Gastrocnemius medialis (tissue), 4 donors: ENCODE measurements around the gene SYT13. TPM values are rescaled to one million over a fixed set of nuclear protein-coding genes. Genes with fewer than 3 reads are reported as not detected.

ENCODE experiments used
- ATAC-seq, 2 donors: fragments of 150-250 bp; one replicate each; pipeline ENCODE4 v1.9.1; 2016
- DNase-seq, 2 donors: peaks; one replicate each; pipeline ENCODE4 v3.0.0-alpha.2; 2019
- H3K27ac ChIP-seq, 4 donors: fragments of 200-600 bp; sonication (generic); 1 replicate in 1 of 4; 2 replicates in 3 of 4; pipeline ENCODE4 v1.5.1; 2016 to 2018; ENCODE audit warnings: mild to moderate bottlenecking in 2 of 4, moderate library complexity in 1 of 4
- H3K27me3 ChIP-seq, 3 donors: fragments of 200-600 bp; sonication (generic) in 2 of 3; 1 replicate in 1 of 3; 2 replicates in 2 of 3; pipeline versions ENCODE4 v1.5.1 to v1.6.0; 2016 to 2019; ENCODE audit warnings: mild to moderate bottlenecking in 1 of 3, moderate library complexity in 1 of 3
- H3K36me3 ChIP-seq, 2 donors: fragments of 200-600 bp; sonication (generic) in 1 of 2; one replicate each; pipeline ENCODE4 v1.5.1; 2017 to 2018
- H3K4me1 ChIP-seq, 2 donors: fragments of 200-600 bp; sonication (generic) in 1 of 2; one replicate each; pipeline ENCODE4 v1.5.1; 2016 to 2017; ENCODE audit warnings: mild to moderate bottlenecking in 2 of 2
- H3K4me3 ChIP-seq, 4 donors: fragments of 200-600 bp; sonication (generic) in 3 of 4; 1 replicate in 1 of 4; 2 replicates in 3 of 4; pipeline ENCODE4 v1.5.1; 2016 to 2019; ENCODE audit warnings: mild to moderate bottlenecking in 2 of 4
- H3K9me3 ChIP-seq, 3 donors: fragments of 200-600 bp; sonication (generic) in 2 of 3; 1 replicate in 1 of 3; 2 replicates in 2 of 3; pipeline ENCODE4 v1.5.1; 2016 to 2019
- CTCF ChIP-seq, 5 experiments: fragments of 450-650 bp in 3 of 5; fragments of 200-600 bp in 2 of 5; sonication (generic) in 2 of 5; IDR thresholded peaks in 4 of 5; conservative IDR thresholded peaks in 1 of 5; 1 replicate in 4 of 5; 2 replicates in 1 of 5; pipeline ENCODE4 v1.5.1; 2016 to 2019; ENCODE audit warnings: antibody characterized with exemption in 5 of 5, mild to moderate bottlenecking in 3 of 5, moderate library complexity in 3 of 5
- POLR2A ChIP-seq, 2 donors: fragments of 450-650 bp; IDR thresholded peaks; one replicate each; pipeline ENCODE4 v1.6.1; 2017; ENCODE audit warnings: antibody characterized with exemption in 2 of 2, mild to moderate bottlenecking in 2 of 2, moderate library complexity in 2 of 2
- in situ Hi-C, 4 donors: fragments of 200-750 bp; cut with MboI; loops; one replicate each; pipeline versions ENCODE4 v1.15.0 to v1.8.0; 2017; ENCODE audit warnings: low sequenced_read_pairs in 4 of 4
- intact Hi-C: fragments of 100-400 bp; cut with DNase I; formaldehyde crosslinking; loops from one replicate; pipeline ENCODE4 v1.15.1; 2023; ENCODE audit warnings: low total_unique reads
- total RNA-seq, 4 donors: library from RNA; depleted of rRNA; stranded (reverse); fragments of >200 nt; gene quantifications; one replicate each; pipeline versions ENCODE4 v1.1.0 to v1.2.3, GENCODE V29; 2016

SYT13 gene
- total RNA-seq, 4 donors from 2014 or later, result 0.15 TPM; not detected in 3

- intact Hi-C loops, result no loop called here
- Histone ChIP-seq H3K4me3 (no peak overlapping the region), H3K9me3 (no peaks in the 10 kb centered on the region), H3K27me3 (peaks cover 42 to 60% (median 49%) of the 10 kb centered on the region in 3 donors), H3K36me3 (no peaks in the 10 kb centered on the region), H3K4me1 (no peaks in the 10 kb centered on the region), H3K27ac (no peak overlapping the region)
- DNase-seq (no peak), ATAC-seq (no peak)
- in situ Hi-C loops, result loop anchor here in 2 of 4 donors (25.0 kb wide), 1 partner anchor 350 kb away; no protein-coding TSS in a partner anchor
- no peak for TF ChIP-seq CTCF (IDR thresholded peaks at IDR 0.05 in 4 of 5, conservative IDR thresholded peaks at IDR 0.05 in 1 of 5)
Measured at GRCh38 chr11:45287316-45287903, 1.3 kb upstream of the SYT13 start.

- intact Hi-C loops, result no loop called here
Measured at GRCh38 chr11:45285250-45285828, 802 bp downstream of the SYT13 start.

GRCh38 chr11:45282081-45282480 is 4.1 kb downstream of the SYT13 start:
- in situ Hi-C loops, result loop anchor here in 2 of 4 donors (25.0 kb wide), 1 partner anchor 345 kb away; no protein-coding TSS in a partner anchor
- peaks cover 25 to 35% (median 25%) of the 10 kb centered on the region in 3 donors for H3K27me3 ChIP-seq
- H3K27ac ChIP-seq, result no peak overlapping the region
- intact Hi-C loops, result no loop called here
- no peak overlapping the region for H3K4me3 ChIP-seq
- TF ChIP-seq POLR2A (IDR thresholded peaks at IDR 0.05), result no peak
- no peak for TF ChIP-seq CTCF (IDR thresholded peaks at IDR 0.05 in 4 of 5, conservative IDR thresholded peaks at IDR 0.05 in 1 of 5)
- H3K4me1 ChIP-seq, result no peaks in the 10 kb centered on the region
- H3K36me3 ChIP-seq, result no peaks in the 10 kb centered on the region
- DNase-seq (no peak), ATAC-seq (no peak)
- no peaks in the 10 kb centered on the region for H3K9me3 ChIP-seq

More at GRCh38 chr11:45285250-45285828, 802 bp downstream of the SYT13 start:
- H3K27ac ChIP-seq, result no peak overlapping the region
- no peaks in the 10 kb centered on the region for H3K36me3 ChIP-seq
- no peak for ATAC-seq
- peaks cover 42 to 60% (median 49%) of the 10 kb centered on the region in 3 donors for H3K27me3 ChIP-seq
- H3K9me3 ChIP-seq, result no peaks in the 10 kb centered on the region
- in situ Hi-C loops, result loop anchor here in 2 of 4 donors (25.0 kb wide), 1 partner anchor 348 kb away; no protein-coding TSS in a partner anchor
- DNase-seq, result no peak
- H3K4me3 ChIP-seq, result no peak overlapping the region
- TF ChIP-seq CTCF (IDR thresholded peaks at IDR 0.05 in 4 of 5, conservative IDR thresholded peaks at IDR 0.05 in 1 of 5), result no peak
- TF ChIP-seq POLR2A (IDR thresholded peaks at IDR 0.05), result no peak
- no peaks in the 10 kb centered on the region for H3K4me1 ChIP-seq

GRCh38 chr11:45280449-45280848 is 5.7 kb downstream of the SYT13 start:
- TF ChIP-seq POLR2A (IDR thresholded peaks at IDR 0.05) (no peak), CTCF (IDR thresholded peaks at IDR 0.05 in 4 of 5, conservative IDR thresholded peaks at IDR 0.05 in 1 of 5) (no peak)
- Histone ChIP-seq H3K9me3 (no peaks in the 10 kb centered on the region), H3K4me1 (no peaks in the 10 kb centered on the region), H3K27ac (no peak overlapping the region), H3K4me3 (no peak overlapping the region), H3K27me3 (peaks cover 9 to 19% (median 9%) of the 10 kb centered on the region in 3 donors), H3K36me3 (no peaks in the 10 kb centered on the region)
- DNase-seq, result no peak
- in situ Hi-C loops, result loop anchor here in 2 of 4 donors (25.0 kb wide), 1 partner anchor 343 kb away; no protein-coding TSS in a partner anchor
- ATAC-seq, result no peak
- intact Hi-C loops, result no loop called here
